ENCODE results near the gene TENM3.

The TENM3 gene

DNA sequence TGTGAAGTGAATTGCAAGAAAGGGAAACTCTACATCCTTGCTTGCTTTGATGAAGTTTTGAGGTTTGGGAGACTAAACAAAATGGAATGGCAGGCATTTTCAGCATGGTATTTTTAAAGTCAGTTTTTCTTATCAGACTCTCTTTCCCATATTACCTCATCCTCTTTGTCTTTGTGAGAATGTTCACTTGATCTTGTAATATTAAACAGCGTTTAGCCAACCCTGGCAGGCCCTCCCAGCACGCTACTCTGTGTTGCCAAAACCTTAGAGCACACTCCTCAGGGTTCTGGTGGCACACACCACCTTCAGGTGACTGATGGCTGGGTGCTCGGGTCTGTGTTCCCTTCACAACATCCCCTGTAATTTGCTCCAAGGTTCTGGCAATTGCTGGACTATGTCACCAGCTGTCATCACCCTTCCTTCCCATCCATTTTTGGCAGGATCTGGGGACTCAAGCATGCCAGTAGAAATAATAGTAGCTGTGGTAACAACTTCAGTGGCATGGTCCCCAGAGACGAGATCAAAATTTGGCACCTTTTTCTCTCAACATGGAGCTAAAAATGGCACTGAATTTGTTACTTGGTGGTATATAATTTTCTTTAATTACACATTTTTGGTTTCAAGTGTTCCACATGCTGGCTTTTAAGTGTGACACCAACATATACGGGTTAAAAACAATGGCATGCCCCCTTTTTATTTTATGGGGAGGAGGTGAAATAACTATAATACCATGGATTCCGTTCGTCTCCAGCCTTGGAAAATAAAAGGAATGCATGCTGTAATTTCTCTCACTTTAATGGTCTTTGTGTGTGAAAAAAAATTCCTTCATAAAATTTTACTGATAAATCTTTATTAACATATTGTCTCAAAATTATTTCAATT, 400.8 kb downstream of the TENM3 start:
- TF ChIP-seq GATA3 (IDR thresholded peaks at IDR 0.05; ENCODE audit: low read depth, low read length) (no peak), GATA2 (IDR thresholded peaks at IDR 0.05; ENCODE audit: low read depth, low read length) (no peak)

DNA sequence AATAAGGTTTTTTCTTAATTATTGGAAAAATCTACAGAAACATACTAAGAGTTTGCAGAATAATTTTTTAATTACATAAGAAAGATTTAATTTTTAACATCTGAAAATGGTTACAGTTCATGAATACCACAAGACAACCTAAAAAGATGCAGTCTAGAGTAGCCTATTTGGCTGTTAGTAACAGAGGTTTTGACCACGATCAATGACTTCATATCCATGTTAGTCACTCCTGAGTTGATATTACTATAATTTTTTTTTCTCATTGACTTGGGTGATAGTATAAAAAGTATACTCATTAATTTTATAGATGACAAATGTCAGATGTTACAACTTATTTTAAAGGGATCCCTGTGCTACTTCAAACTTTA, 401.5 kb downstream of the TENM3 start:
- TF ChIP-seq GATA3 (IDR thresholded peaks at IDR 0.05; ENCODE audit: low read depth, low read length): no peak
- no peak for TF ChIP-seq GATA2 (IDR thresholded peaks at IDR 0.05; ENCODE audit: low read depth, low read length)

GRCh38 chr4:182645511-182645910, 402.3 kb downstream of the TENM3 start:
- TF ChIP-seq GATA3 (IDR thresholded peaks at IDR 0.05; ENCODE audit: low read depth, low read length) (no peak), GATA2 (IDR thresholded peaks at IDR 0.05; ENCODE audit: low read depth, low read length) (no peak)

- no peak for TF ChIP-seq GATA3 (IDR thresholded peaks at IDR 0.05; ENCODE audit: low read depth, low read length)
- TF ChIP-seq GATA2 (IDR thresholded peaks at IDR 0.05; ENCODE audit: low read depth, low read length): no peak
Observed at GRCh38 chr4:182647646-182648300, 404.6 kb downstream of the TENM3 start.

DNA sequence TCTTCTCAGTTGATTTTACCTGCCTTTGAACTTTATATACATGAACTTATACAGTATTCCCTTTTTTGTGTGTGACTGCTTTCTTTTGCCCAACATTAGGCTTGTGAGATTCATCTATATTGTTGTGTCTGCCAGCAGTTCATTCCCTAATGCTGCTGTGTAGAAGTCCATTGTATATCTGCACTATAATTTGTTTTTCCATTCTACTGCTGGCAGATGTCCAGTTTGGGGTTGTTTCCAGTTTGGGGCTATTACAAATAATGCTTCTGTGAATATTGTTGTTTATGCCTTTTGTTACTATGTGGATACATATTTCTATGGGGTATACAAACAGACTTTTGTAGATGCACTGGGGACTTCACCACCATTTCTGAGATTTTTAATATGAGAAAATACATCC, 405.6 kb downstream of the TENM3 start:
- TF ChIP-seq GATA2 (IDR thresholded peaks at IDR 0.05; ENCODE audit: low read depth, low read length) (no peak), GATA3 (IDR thresholded peaks at IDR 0.05; ENCODE audit: low read depth, low read length) (no peak)

- TF ChIP-seq GATA2 (IDR thresholded peaks at IDR 0.05; ENCODE audit: low read depth, low read length) (no peak), GATA3 (IDR thresholded peaks at IDR 0.05; ENCODE audit: low read depth, low read length) (no peak)
Observed at GRCh38 chr4:182649698-182650477, 406.7 kb downstream of the TENM3 start.

DNA sequence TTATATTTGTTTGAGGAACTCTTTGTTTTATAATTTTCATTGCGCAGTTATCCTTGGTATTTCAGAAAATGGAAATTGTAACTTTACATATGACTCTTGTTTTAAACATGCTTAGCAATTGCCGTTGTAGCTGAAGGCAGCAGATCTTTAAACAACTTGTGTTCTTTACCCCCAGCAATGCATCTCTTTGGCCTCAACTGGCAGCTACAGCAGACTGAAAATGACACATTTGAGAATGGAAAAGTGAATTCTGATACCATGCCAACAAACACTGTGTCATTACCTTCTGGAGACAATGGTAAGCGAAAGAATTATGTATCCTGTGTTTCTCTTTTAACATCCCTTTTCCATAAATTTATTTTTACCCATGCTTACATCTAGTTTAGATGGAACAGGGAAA, 410.4 kb downstream of the TENM3 start:
- TF ChIP-seq GATA2 (IDR thresholded peaks at IDR 0.05; ENCODE audit: low read depth, low read length) (no peak), GATA3 (IDR thresholded peaks at IDR 0.05; ENCODE audit: low read depth, low read length) (no peak)

- no peak for TF ChIP-seq GATA3 (IDR thresholded peaks at IDR 0.05; ENCODE audit: low read depth, low read length)
Observed at GRCh38 chr4:182655340-182655739, 412.1 kb downstream of the TENM3 start.

DNA sequence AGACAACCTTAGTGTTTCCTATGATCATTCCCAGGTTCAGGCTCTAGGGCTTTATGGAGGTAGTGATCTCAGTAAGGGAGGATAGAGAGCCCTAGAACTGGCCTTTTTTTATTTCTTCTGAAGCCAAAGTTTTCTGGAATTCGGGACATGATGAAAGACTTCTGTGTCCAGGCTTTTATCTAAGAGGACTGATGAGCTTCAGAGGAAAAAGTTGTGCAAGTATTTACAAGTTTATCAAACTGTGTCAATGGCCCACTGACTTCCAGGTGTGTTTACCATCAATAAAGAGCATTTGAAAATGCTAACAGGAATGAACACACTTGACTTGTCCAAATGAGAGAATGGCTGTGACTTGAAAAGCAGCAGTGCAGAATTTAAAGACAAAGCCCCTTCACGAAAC, 419.3 kb downstream of the TENM3 start:
- no peak for TF ChIP-seq GATA3 (IDR thresholded peaks at IDR 0.05; ENCODE audit: low read depth, low read length)

GRCh38 chr4:182671231-182671630, 428.0 kb downstream of the TENM3 start:
- no peak for TF ChIP-seq GATA3 (IDR thresholded peaks at IDR 0.05; ENCODE audit: low read depth, low read length)
- no peak for TF ChIP-seq GATA2 (IDR thresholded peaks at IDR 0.05; ENCODE audit: low read depth, low read length)

DNA sequence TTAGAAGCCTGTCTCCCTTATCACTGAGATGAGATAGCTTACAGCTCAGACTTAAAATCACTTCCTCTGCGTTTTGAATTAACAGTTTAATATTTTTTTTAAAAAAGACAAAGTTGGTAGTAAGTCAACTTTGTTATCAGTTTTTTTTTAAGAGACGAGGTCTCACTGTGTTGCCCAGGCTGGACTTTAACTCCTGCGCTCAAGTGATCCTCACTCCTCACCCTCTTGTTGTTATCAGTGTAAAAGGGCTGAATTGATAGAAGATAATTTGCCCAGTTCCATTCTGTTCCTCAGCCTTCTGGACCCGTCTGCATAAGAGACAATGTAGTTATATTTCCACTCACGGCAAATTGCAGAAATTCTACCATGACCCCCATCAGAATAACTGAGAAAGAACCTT, 428.5 kb downstream of the TENM3 start:
- TF ChIP-seq GATA2 (IDR thresholded peaks at IDR 0.05; ENCODE audit: low read depth, low read length) (no peak), GATA3 (IDR thresholded peaks at IDR 0.05; ENCODE audit: low read depth, low read length) (no peak)

- TF ChIP-seq GATA2 (IDR thresholded peaks at IDR 0.05; ENCODE audit: low read depth, low read length) (no peak), GATA3 (IDR thresholded peaks at IDR 0.05; ENCODE audit: low read depth, low read length) (no peak)
Observed at GRCh38 chr4:182678590-182678989, 435.4 kb downstream of the TENM3 start.

- TF ChIP-seq GATA3 (IDR thresholded peaks at IDR 0.05; ENCODE audit: low read depth, low read length) (no peak), GATA2 (IDR thresholded peaks at IDR 0.05; ENCODE audit: low read depth, low read length) (no peak)
Observed at GRCh38 chr4:182679533-182679932, 436.3 kb downstream of the TENM3 start.

DNA sequence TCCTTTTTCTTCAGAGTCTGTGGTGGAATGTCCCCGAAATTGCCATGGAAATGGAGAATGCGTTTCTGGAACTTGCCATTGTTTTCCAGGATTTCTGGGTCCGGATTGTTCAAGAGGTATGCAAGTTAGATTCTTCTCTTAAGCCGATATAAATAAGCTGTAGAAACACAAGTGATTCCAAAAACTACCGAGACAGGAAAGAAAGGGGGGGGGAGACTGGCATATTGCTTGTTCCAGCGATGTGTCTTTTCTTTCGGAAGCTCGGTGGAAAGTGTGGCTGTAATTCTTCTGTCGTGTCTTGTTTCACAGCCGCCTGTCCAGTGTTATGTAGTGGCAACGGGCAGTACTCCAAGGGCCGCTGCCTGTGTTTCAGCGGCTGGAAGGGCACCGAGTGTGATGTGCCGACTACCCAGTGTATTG, 437.0 kb downstream of the TENM3 start:
- TF ChIP-seq GATA2 (IDR thresholded peaks at IDR 0.05; ENCODE audit: low read depth, low read length): no peak
- no peak for TF ChIP-seq GATA3 (IDR thresholded peaks at IDR 0.05; ENCODE audit: low read depth, low read length)

All from SH-SY5Y (cell line).